Measurements from ENCODE around the gene PARVA. TPM values are rescaled to one million over a fixed set of nuclear protein-coding genes. Genes with fewer than 3 reads are reported as not detected.

PARVA gene
- total and polyA plus RNA-seq, 9 of the 15 experiments (the other 6 are each of a cell fraction or from before 2014, with no cell fraction given) = 0.11 TPM; not detected in 8

GRCh38 chr11:12581923-12582322, 204.6 kb downstream of the PARVA start (continued):
- TF ChIP-seq NR2C1 (IDR thresholded peaks at IDR 0.05) (no peak), NR2C1 (tag; IDR thresholded peaks at IDR 0.05) (no peak), CBX5 (IDR thresholded peaks at IDR 0.05; ENCODE audit: borderline replicate concordance, low read depth) (no peak), HDAC3 (IDR thresholded peaks at IDR 0.05; ENCODE audit: borderline replicate concordance, partially characterized antibody) (no peak), AFF4 (CRISPR knock-in tag; IDR thresholded peaks at IDR 0.05) (no peak), FUS (optimal IDR thresholded peaks at IDR 0.05; ENCODE audit: low read depth, low read length) (no peak), RBM34 (IDR thresholded peaks at IDR 0.05; ENCODE audit: borderline replicate concordance, insufficient read depth, low read length) (no peak), CBFA2T3 (IDR thresholded peaks at IDR 0.05) (peak; percentile 33; the same call in 1 of the 2 replicates), GMEB1 (CRISPR knock-in tag; IDR thresholded peaks at IDR 0.05) (no peak)

All from K562 (cell line).